ENCODE data around the gene FBXL7. TPM values are rescaled to one million over a fixed set of nuclear protein-coding genes. Genes with fewer than 3 reads are reported as not detected.
A peak's percentile ranks its signal among the peaks of the same experiment; 100 is the strongest.

Gene FBXL7
- total and polyA plus RNA-seq, 9 of the 15 experiments (the other 6 are each of a cell fraction or from before 2014, with no cell fraction given): 0.04 to 0.08 TPM; not detected in 7

- no peak overlapping the region for H2AFZ ChIP-seq (ENCODE audit: low read depth, low read length)
- no peak for ATAC-seq
- DNase-seq (ENCODE audit: extremely low read depth in 1 of 4, low spot score in 3 of 4): no peak
- 0% methylated on average over 2 of the region's 2 CpGs for WGBS (ENCODE audit: insufficient coverage, low coverage, missing lambda C conversion rate)
- no peak overlapping the region for H3K27ac ChIP-seq (ENCODE audit: extremely low read depth, low read depth, low read length)
- BruUV-seq (replicated peaks): no TSS peak
- H3K27me3 ChIP-seq (ENCODE audit: control insufficient read depth in 2 of 2, insufficient read depth in 2 of 2, low read length in 2 of 2): no peaks in the 10 kb centered on the region
- H3K4me1 ChIP-seq (replicated peaks in 1 of 2; ENCODE audit: control insufficient read depth in 2 of 2, insufficient read depth in 2 of 2, low read length in 2 of 2): no peaks in the 10 kb centered on the region
- no peak overlapping the region for H3K4me3 ChIP-seq
- FAIRE-seq: no peak
- H3K9ac ChIP-seq (ENCODE audit: insufficient read depth in 1 of 2, low read depth in 2 of 2, low read length in 2 of 2): no peak overlapping the region
- intact Hi-C loops (cut with micrococcal nuclease): no loop called here
- TF ChIP-seq NFIX (CRISPR knock-in tag; IDR thresholded peaks at IDR 0.05; ENCODE audit: low read depth) (peak; percentile 83), SMAD1 (IDR thresholded peaks at IDR 0.05; ENCODE audit: low read depth, low read length, partially characterized antibody) (no peak), STAT5A (IDR thresholded peaks at IDR 0.05; ENCODE audit: borderline replicate concordance, low read length) (no peak), TEAD4 (IDR thresholded peaks at IDR 0.05; ENCODE audit: low read length) (no peak), TEAD4 (CRISPR knock-in tag; IDR thresholded peaks at IDR 0.05; ENCODE audit: borderline replicate concordance) (no peak), NFIC (IDR thresholded peaks at IDR 0.05) (peak; percentile 77), HNRNPUL1 (IDR thresholded peaks at IDR 0.05; ENCODE audit: low read length) (no peak), UBTF (IDR thresholded peaks at IDR 0.05; ENCODE audit: borderline replicate concordance in 1 of 2, low read depth in 2 of 2, low read length in 2 of 2) (no peak), SIX5 (IDR thresholded peaks at IDR 0.05; ENCODE audit: borderline replicate concordance in 1 of 2, insufficient read depth in 1 of 2, low read depth in 1 of 2, low read length in 2 of 2) (no peak)
- ChIA-PET POLR2A (no interaction called here), CTCF (ENCODE audit: low intra/inter-chr PET ratio) (no interaction called here)
- H3K4me2 ChIP-seq (ENCODE audit: insufficient read depth, low read length): no peak overlapping the region
- no peaks in the 10 kb centered on the region; the same call in 1 of the 2 replicates for H3K9me3 ChIP-seq (replicated peaks; ENCODE audit: control insufficient read depth, insufficient read depth, low read depth, low read length)
- no peaks in the 10 kb centered on the region for H4K20me1 ChIP-seq (replicated peaks; ENCODE audit: control insufficient read depth, insufficient read depth, low read length)
- no peaks in the 10 kb centered on the region for H3K36me3 ChIP-seq (ENCODE audit: control insufficient read depth, insufficient read depth, low read length)
- in situ Hi-C loops (cut with MboI): no loop called here
- no peaks in the 10 kb centered on the region for H3K79me2 ChIP-seq (ENCODE audit: control insufficient read depth, insufficient read depth, low read length)
- no peaks in the 10 kb centered on the region for H3K9me1 ChIP-seq (ENCODE audit: control insufficient read depth, insufficient read depth, low read length)
Observed at GRCh38 chr5:15545082-15545481, 45.1 kb downstream of the FBXL7 start.

Measured in K562 (cell line).